IPS-NIHi7 (cell line): ENCODE data around the gene PCID2.

Source experiments
- DNase-seq: peaks from one replicate; pipeline ENCODE4 v3.0.0; 2012; ENCODE audit warnings: mixed read lengths; ENCODE audit errors: extremely low spot score

Gene PCID2

DNA sequence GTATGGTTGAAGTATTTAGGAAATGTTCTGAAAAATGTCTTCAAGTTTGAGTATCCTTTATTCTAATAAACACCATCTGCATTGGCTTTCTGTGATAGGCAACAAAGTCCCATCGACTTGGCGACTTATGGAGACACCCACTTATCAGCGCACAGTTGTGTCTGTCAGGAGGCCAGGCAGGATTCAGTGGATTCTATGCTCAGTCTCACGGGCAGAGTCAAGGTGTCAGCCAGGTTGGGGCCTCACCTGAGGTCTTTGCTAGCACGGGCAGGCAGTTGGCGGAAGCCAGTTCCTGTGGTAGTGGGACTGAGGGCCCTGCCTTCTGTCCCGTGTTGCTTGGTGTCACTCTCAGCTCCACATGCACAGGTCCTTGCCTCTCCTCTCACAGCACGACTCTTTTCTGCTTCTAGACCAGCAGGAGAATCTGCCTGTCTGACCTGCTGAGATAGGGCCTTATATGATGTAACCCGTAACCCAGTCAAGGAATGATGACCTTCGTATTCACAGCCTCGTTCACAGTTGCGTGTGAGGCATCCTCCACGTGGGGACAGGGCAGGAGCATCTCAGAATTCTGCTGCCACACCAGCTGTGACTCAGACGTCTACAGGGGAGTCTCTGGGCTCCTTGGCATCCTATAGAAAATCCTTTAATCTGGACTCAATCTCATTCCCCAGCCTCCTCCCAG lies 10.9 kb upstream of the PCID2 start:
- DNase-seq = no peak

DNA sequence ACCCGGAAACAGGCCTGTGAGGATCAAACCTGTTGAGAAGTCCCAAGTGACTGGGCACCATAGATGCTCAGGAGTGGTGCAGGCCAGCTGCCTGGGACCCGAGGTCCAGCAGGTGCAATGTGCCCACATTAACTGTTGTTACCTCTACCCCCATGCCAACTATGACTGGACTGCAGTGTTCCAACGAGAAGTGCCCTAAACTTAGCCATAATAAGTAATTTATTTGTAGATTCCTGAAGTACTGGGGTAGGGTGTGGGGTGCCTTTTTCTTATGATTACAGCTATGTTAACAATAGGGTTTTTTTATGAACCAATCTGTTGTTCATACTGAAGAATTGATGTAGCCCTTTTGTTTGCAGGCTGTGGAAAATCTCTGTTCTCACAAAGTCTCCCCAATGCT lies 10.1 kb upstream of the PCID2 start:
- no peak for DNase-seq

DNA sequence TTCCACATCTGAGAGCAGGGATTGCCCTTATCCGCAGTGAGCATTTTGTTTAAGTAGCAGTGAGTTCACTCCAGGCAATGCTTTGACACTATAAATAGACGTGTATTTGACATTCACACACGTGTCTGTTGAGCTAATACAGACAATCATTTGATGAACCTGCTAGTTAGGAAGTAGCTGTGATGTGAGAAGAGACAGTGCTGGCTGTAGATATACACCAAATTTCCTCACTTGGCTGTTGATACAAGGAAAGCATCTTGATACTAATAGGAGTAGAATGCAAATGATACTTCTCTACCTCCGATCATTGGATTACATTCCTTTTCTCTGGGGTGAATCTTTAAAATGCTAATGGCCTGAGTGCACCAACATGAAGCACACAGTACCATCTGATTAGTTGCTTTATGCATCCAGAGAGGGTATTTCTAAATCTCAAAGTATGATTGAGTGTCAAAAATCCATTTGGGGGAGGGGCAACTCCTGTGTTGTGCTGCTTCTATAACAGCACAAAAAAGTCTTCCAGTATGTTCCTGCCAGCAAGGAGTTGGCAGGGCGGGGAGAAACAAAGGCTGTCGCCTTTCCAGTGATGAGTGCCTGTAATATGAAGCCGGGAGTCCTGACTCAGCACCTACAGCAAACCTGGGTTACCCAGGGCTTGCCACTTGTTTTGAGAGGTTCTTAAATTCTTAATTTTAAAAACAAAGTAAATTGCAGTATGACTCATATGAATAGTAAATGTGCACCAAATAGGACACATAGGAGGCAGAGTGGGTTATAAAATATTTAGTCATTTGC lies 8.0 kb upstream of the PCID2 start:
- peak; percentile 76 for DNase-seq

DNA sequence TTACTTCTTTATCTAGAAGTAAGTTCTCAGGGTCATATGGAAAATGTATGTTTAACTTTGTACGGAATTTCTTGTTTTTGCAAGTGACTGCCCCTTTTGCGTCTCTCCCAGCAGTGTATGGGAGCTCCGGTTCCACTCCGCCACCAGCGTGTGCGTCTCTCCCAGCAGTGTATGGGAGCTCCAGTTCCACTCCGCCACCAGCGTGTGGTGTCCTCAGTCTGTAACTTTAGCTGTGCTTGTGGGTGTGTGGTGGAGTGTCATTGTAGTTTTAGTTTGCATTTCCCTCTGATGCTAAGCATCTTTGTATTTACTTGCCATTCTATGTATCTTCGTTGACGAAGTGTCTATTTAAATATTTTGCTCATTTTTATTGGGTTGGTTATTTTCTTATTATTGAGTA lies 3.3 kb upstream of the PCID2 start:
- DNase-seq = no peak

DNA sequence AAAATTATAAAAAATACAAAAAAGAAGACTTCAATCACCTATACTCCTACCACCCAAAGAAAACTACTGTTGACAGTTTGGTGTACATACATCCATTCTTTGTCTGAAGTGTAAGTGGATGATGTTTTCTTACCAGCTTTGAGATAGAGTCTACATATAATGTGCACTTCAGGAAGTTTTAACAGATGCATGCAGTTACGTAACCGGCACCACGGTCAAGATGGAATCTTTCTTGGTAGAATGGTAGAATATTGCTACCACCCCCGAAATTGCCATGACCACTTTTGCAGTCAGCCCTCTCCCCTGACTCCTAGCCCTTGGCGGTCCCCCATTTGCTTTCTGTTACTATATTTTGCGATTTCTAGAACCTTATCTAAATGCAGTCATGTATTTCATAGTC lies 2.4 kb upstream of the PCID2 start:
- DNase-seq = no peak

DNA sequence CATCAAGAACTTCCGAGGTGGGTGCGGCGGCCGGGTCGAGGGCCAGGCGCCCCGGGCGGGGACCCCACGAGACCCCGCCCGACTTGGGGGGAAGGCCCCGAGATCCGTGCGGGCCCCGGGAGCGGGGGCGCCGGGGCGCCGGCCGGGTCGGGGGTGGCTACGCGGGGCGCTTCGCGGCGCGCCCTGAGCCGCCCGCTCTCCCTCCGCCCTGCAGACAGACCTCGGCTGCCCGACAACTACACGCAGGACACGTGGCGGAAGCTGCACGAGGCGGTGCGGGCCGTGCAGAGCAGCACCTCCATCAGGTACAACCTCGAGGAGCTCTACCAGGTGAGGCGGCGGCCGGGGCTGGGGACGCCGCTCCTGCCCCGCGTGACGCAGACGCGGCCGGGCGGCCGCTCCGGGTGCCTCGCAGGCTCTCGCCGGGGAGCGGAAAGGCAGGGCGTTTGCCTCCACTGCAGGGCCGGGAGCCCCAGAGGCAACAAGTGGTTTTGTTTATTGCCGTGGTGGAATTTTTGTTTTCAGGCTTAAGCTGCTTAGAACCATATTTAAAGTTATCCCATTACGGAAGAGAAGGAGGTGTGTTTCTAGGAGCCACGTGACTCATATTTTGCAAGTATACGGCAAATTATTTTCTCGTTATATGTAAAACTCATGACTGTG lies 1.4 kb upstream of the PCID2 start:
- peak; percentile 40 for DNase-seq

DNA sequence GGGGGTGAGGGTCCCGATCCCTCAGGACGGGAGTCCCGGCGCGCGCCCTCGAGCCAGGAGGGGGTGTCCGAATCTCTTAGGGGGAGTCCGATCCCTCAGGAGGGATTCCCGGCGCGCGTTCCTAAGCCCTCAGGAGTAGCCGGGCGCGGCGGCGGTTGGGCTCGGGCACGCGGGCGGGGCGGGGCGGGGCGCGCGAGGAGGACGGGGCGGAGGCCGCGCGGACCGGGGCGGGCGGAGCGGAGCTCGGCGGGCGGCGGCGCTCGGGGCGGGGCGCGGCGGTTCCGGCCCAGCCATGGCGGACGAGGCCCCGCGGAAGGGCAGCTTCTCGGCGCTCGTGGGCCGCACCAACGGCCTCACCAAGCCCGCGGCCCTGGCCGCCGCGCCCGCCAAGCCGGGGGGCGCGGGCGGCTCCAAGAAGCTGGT lies 878 bp upstream of the PCID2 start, which contains the start of gene CUL4A:
Gene CUL4A (plus strand): TSS at position 278 of the 423 bp plus-strand sequence. CDS start 15 bp downstream, at position 293.
- peak; percentile 82 for DNase-seq

DNA sequence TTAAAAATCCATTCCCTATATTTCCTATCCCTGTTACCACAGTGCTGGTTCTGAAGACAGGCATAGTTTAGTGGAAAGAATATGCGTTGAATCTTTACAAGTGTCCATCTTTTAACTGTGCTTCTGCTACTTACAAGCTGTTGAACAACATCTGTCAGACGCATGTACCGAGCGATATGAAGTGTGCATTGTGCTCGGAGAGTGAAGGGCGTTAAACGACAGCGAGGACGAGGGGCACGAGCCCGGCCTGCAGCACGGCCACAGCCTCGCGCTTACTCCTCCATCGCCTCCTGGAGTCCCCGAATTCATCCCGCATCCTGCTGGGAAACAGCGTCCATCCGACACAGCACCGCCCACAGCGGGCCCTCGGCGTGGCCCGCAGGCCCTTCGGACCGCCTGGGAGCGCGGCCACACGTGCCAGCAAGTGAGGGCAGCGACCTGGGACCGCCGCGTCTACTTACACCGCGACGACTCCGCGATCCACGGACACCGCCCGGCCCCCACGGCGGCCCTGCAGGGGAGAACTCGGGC lies 514 bp downstream of the PCID2 start:
- peak; percentile 44 for DNase-seq

DNA sequence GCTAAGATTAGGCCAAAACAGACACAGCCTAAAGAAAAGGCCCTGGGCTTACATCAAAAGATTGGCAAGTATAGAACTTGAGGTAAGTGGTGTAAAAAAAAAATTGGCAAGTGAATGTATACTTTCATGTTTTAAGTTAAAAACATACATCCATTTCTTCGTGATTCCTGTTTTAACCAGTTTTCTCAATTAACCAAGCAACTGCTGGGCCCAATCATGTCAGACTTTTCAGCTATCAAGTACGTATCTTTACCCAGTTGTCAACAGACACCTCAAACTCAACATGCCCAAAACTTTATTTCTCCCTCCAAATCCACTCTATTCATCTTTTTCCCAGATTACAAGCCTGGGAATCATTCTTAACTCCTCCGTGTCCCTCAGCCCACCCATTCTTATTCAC lies 1.0 kb downstream of the PCID2 start:
- no peak for DNase-seq

DNA sequence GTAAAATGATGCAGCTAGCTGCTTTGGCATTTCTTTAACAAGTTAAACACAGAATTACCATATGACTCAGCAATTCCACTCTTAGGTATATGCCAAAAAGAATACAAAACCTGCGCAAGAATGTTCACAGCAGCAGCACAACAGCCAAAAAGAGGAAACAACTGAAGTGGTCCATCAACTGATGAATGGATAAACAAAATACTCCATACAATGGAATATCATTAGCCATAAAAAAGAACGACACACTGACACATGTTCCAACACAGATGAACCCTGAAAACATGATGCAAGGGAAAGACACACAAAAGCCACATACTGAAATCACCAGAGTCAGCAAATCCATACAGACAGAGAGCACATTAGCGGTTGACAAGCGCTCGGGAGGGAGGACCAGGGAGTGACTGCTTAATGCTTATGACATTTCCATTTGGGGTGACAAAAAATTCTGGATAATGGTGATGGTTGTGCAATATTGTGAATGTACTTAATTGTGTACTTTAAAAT lies 3.0 kb downstream of the PCID2 start:
- DNase-seq = no peak

DNA sequence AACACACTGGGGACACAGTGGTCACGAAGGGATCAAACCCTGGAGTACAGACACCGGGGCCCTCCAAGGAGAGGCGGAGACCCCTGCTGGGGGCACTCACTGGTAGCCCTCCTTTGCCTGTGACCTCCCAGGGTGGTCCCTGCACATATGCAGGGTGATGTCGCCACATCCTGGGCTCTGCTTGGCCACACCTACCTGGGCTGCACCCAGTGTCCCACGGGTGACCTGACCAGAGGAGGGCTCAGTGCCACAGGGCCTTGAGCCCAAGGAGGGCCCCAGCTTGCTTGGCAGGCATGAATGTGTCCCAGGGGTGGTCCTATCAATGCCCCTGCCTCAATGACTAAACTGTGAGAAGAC lies 4.1 kb downstream of the PCID2 start:
- DNase-seq = no peak

DNA sequence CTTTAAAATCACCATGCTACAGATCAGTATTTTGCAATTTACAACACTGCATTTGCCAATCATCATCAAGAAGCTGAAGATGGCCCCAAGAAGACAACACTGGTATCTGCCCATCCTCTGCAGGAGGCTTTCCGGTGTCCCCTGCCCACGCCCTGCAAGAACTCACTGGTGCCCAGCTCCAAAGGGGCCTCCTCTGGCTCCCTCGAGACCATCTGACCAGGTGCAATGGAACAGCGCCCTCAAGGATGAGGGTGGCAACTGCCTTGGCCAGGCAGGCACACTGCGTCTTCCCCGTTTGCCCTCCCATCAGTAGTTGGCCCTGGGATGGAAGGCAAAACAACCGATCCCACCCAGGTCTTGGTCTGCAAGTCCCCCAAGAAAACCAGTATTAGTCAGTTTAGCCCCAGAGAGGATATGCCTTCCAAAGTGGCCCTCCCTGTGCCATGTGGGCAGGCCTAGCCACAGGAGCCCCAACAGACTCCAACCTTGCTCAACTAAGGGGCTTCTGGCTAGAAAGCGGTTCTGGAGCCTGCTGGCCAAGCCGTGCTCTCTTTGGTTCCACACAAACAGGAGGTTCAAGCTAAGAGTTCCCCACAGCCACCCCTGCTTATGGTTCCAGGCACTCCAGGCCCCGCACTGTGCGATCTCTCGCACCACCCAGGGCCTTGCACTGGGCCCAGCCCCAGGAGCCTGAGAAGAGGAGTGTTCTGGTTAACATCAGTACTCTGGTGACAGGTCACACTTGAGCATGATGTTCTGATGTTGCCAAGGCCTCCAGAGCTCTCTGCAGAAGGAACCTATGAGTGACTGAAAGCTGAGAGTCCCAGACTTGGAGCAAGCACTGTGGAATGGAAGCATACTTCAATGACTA lies 4.7 kb downstream of the PCID2 start:
- no peak for DNase-seq

DNA sequence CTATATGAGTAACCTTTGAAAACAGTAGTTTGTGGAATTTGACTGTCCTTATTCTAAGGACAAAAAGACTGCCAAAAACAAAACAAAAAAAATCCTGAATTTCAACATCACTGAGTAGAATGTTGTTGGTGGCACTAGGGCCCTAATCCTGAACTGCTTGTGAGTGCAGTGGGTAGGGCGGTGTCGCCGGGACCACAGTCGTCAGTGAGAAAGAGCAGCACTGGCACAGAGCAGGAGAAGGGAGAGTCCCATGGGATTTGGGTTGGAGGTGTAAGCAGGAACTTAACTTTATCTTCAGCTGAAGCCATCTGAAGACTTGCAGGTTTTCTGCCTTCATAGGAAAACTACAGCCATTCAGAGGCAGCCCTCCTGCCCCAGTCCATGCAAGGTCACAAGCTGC lies 5.6 kb downstream of the PCID2 start:
- DNase-seq = no peak

DNA sequence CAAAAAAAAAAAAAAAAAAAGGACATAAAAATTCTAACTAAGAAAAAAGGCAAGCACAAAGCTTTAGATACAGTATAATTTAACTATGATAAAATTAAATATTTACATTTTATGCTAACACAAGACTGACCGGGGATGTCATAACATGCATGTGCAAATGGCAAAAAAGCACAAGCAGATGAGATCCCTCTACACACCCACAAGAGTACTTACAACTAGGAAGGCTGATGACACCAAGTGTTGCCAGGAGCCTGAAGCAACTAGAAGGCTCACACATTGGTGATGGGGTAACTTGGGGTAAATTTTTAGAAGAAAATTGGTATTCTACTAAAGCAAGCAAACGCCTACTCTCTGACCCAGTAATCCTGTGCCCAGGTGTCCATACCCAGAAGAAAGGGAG lies 6.7 kb downstream of the PCID2 start:
- DNase-seq = no peak

DNA sequence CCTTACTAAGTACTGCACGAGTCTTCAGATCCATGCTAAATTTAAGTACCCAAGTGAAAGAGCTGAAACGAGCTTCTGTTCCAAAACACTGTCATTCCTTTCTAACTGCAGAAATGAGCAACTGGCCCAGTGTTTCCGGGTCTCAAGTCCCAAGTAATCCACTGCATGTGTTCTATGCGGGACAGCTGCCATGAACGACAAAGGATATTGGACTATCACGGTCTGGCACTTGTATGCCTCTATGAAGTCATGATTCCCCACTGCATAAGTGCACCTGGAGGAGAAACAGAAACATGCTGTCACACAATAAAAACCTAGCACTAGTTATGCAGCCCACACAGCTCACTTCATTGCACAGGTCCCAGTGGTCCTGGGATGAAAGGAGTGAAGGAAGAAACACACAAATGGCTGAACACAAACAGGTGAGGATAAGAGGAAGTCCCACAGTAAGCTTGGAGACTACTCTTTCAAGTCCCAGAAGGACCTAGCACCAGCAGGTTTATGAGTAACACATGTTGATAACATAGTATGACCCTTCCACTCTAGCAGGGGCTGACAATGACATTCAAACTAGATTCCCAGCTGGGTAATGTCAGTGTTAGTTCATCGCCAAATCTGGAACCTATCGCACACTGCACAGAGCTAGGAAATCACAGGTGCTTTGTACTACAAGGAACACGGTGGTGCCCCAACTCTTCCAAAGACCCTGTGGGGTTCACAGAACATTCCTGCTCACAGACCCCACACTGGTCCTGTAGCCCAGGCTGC lies 11.3 kb downstream of the PCID2 start:
- DNase-seq = no peak

DNA sequence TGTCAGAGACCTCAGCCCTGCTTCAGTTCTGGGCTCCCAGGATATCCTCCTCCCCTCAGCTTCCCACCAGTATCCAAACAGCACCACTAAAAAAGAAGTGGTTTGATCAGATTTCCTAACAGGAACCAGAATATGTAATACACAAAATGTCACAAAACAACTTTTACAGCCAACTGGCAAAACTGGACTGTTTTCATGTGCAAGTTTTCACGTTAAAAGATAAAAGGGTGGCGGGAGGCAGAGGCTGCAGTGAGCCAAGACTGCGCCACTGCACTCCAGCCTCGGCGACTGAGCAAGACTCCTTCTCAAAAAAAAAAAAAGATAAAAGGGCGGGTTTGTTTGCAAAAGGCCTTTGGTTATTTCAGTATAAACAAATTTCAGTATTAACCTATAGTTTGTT lies 13.1 kb downstream of the PCID2 start:
- no peak for DNase-seq

DNA sequence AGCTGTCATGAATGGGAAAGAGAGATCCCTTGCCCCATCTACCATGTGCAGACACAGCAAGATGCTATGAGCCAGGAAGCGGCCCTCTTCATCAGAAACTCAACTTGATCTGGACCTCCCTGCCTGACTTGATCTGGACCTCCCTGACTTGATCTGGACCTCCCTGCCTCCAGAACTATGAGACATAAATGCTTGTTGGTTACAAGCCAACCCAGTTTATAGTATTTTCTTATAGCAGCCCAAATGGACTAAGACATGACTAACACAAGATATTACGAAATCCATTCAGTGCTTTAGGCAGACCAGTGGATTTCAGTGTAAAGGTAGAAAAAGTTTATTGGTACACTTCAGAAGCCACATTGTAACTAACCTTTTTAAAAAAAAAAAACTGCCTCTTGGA lies 15.6 kb downstream of the PCID2 start:
- DNase-seq = no peak

DNA sequence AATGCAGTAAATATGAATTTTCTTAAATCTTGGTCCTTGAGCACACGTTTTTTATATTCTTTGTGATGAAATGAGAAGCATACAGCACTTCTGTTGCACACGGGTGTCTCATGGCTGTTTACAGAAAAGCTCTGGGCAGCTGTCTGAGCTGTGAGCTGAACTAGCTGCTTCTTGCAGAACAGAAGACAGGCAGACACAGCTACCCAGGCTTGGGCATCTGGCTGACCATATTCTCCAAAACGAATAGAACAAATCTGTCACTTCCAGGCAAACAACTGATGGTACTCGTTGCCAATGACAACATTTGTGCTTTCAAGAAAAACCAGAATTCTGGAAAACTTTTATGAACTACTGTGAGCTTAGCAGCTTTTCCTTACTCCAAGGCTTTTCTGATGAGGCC lies 16.2 kb downstream of the PCID2 start:
- no peak for DNase-seq

DNA sequence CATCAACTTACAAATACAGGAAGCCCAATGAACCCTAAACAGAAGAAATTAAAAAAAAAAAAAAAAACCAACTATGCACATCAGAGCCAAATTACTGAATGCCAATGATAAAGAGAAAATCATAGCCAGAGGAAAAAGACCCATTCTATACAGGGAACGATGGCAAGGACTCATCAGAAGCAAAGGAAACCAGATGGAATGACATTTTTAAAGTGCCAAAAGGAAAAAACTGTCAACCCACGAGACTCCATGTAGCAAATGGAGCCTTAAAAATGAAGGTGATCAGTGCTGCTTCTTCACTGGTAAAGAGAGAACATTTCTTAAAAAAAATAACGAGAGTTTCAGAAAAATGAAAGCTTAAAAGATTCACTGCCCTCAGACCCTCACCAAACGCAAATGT lies 18.3 kb downstream of the PCID2 start:
- no peak for DNase-seq

DNA sequence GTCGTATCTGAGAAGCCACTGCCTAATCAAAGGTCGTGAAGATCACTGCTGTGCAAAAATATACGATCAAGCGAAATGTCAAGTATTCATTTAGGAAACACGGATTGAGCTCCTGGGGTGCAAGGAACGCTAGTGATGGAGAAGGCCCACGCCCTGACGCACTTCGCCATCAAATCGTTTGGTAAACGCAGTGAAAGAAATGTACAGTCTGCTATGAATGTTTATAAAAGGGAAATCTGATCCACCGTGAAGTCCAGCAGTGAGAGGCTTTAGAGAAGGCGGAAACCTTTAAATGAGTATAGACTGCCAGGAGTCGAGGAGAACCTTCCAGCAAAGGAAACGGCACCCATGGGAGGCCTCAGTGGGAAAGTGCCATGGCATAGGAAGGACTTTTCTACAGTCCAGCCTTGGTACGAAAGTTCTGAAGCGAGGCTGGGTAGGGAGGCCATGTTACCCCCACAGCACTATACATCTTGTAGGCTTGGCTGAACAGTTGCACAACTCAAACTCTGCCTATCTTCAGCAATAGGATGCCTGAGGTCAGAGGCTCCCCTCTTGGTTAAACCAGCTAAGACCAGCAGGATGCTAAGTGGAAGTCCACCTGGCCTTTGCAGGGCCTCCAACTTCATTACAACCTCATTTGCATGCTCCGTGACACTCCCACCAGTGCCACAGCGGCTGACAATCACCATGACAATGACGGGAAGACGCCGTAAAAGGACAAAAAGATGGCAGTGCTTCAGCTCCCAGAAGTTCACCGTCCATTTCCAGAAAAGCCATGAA lies 20.4 kb downstream of the PCID2 start:
- no peak for DNase-seq
